ENCODE data around the gene PLEKHG4B.
"Not testable (repeated sequence)": the region's sequence is repeated elsewhere in the genome, so short reads cannot be mapped to it uniquely, and the experiment has no call there.

Gene PLEKHG4B

DNA sequence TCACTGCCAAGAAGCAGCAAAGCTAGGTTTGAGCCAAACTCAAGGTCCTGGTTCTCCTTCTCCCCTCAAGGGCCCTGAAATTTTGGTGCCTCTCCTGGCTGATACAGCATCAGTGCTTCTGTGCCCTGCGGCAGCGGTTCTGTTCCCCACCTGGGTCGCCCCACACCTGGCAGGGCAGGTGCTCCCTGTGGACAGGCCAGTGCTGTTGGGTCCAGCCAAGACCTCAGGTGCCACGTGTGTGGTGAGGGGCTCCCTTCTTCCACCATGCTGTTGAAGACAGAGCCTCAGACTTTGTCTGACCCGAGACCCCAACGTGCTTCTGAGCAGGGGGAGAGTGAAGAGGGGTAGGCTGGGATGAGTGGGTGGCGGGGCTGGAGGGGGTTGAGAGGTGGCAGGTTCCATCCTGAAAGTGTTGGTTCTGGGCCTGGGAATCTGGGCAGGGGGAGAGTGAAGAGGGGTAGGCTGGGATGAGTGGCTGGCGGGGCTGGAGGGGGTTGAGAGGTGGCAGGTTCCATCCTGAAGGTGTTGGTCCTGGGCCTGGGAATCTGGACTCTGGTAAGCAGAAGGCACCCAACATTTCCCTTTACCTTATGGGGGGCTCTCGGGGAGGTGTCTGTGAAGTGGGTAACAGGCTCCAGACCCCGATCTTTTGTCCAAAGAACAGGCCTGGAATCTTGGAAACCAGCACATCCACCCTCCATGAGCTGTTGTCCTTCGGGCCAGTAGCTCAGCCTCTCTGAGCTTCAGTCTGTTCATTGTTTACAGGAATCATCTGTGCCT is 2.3 kb downstream of the PLEKHG4B start:
- no peak for DNase-seq

DNA sequence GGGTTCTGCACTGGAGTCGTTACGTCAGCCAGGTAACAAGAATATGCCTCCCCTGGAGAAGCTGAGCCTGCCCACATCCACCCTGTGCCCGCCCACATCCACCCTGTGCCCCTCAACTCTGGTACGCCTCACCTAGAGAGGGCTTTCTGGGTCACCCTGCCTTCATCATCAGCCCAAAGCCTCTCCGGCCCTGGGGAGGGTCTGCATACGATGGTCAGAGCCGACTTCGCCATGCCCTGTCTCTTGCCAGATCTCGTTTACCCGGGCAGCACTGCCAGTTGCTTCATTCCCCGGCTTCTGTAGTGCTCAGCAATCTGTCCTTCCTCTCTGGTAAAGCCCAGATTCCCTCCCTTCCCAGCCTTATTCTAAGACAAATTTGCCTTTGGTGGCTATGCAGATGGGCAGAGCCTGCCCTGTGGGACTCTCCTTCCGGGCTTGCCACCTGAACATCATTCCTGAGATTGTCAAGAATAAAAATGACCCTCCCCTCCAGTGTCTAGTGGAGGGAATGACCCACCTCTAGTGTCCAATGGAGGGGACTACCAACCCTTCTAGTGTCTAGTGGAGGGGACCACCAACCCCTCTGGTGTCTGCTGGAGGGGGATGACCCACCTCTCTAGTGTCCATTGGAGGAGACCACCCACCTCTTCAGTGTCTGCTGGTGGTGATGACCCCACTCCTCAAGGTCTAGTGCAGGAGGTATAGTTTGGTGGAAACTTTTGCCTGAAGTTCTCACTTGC is 3.4 kb downstream of the PLEKHG4B start:
- DNase-seq: no peak

DNA sequence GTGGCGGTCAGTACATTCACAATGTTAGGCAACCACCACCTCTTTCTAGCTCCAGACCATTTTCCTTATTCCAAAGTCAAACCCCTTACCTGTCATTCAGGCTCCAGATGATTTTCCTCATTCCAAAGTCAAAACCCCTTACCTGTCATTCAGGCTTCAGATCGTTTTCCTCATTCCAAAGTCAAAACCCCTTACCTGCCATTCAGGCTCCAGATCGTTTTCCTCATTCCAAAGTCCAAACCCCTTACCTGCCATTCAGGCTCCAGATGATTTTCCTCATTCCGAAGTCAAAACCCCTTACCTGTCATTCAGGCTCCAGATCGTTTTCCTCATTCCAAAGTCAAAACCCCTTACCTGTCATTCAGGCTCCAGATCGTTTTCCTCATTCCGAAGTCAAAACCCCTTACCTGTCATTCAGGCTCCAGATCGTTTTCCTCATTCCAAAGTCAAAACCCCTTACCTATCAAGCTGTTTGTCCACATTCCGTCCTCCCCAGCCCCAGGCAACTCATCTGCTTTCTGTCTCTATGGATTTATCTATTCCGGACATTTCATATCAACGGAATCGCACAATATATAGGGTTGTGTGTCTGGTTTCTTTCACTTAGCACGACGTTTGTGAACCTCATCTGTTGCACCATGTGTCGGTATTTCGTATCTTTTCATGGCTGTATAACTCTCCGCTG is 5.2 kb downstream of the PLEKHG4B start:
- DNase-seq: no peak

GRCh38 chr5:99815-100214 is 7.8 kb downstream of the PLEKHG4B start:
- no peak for DNase-seq

DNA sequence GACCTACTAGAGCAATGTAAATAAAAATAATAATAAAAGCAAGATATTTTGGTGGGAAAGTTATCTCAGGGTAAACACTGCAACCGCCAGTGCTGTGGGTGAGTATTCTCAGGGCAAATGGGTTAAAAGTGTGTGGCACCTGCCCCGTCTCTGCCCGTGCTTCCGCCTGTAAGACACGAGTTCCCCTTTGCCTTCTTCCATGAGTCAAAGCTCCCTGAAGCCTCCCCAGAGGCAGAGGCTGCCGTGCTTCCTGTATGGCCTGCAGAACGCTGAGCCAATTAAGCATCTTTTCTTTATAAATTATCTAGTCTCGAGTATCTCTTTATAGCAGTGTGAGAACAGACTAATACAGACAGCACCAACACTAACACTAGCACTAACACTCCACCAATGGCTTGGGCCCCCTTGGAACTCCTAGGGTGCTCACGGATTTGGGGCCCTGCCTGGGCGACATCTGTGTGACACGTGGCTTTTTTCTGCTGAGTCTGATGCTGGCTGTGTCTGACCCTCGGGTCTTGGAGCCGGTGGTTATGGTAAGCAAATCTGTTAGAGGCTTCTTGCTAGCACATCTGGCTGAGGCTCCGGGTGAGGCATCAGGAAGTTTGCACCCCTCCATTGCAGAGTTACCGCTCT is 10.6 kb downstream of the PLEKHG4B start:
- no peak for DNase-seq

GRCh38 chr5:104106-104505 is 12.1 kb downstream of the PLEKHG4B start:
- DNase-seq: not testable (repeated sequence)

GRCh38 chr5:104778-105296 is 12.9 kb downstream of the PLEKHG4B start:
- no peak for DNase-seq

DNA sequence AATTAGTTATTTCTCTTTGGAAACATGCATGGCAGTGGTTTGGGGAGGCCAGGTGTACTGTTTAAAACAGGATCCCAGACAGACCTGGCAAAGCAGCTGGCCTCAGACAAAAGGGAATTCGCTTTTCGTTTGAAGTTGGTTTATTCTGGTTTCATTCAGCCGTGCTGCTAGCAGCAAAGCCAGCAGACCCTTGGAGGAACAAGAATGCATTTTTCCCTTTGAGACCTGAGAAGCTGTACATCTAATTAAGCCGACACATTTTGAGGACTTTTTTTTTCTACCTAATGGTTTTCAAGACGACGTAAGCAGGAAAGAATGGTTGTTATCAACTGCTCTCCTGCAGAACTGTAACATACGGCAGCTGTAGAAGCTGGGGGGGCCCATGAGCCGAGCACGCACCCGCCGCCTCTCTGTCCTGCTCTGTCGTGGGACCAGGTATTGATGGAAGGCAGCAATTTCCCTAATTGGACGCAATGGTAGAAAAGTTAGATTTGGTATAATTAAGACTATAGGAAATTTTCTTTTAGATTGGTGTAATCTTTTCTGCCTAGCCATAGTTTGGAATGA is 13.6 kb downstream of the PLEKHG4B start:
- no peak for DNase-seq

DNA sequence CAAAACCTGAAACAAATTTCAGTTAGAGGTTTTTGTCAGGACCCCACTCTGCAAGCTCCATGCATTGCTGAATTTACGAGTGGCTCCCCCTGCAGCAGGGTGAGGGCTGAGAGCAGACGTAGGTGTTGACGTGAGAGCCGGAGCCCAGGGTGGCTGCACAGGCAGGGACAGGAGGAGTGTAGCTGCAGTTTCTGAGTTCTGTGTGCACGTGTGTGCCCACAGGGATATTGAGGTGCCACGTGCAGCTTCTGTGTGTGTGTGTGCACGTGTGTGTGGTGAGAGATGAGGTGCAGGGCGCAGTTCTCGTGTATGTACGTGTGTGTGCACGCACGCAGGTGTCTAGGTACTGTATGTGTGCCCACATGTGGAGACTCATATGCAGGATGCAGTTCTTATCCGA is 14.6 kb downstream of the PLEKHG4B start:
- no peak for DNase-seq

DNA sequence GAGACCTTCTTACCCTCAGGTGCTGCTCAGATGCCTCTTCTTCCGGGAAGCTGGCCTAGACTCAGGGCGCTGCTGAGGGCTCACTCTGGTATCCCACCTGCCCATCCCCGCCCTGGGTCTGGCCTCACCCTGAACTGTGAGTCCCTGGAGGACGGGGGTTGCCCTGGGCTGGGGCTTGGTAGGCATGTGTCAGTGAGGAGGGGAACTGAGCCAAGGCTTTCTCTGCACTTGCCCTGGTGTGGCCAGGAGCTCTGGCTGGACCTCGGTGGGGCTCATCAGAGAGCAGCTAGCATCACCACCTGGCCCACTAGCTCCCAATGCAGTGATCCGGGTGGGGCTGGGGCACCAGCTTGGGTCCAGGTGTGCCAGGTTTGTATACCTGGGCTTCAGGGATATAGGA is 15.6 kb downstream of the PLEKHG4B start:
- no peak for DNase-seq

- no peak for DNase-seq
Observed at GRCh38 chr5:109826-110225, 17.9 kb downstream of the PLEKHG4B start.

- DNase-seq: no peak
Observed at GRCh38 chr5:110270-110888, 18.4 kb downstream of the PLEKHG4B start.

GRCh38 chr5:111171-111570 is 19.2 kb downstream of the PLEKHG4B start:
- DNase-seq: no peak

GRCh38 chr5:119486-120097 is 27.6 kb downstream of the PLEKHG4B start:
- no peak for DNase-seq

DNA sequence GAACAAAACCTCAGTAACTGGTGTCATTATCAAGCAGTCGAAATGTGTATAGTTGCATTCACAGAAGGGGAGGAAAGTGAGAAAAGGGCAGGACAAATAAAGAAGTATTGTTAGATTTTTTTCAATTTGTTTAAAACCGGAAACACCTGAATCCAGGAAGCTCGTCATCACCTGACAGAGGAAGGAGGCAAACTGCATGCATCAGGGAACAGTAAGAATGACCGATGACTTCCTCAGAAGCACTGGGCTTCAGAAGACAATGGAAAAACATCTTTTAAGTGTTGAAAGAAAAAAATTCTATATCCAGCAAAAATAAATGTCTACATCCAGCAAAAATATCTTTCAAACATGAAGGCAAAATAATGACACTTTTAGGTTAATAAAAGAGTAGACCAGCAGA is 29.5 kb downstream of the PLEKHG4B start:
- no peak for DNase-seq

DNA sequence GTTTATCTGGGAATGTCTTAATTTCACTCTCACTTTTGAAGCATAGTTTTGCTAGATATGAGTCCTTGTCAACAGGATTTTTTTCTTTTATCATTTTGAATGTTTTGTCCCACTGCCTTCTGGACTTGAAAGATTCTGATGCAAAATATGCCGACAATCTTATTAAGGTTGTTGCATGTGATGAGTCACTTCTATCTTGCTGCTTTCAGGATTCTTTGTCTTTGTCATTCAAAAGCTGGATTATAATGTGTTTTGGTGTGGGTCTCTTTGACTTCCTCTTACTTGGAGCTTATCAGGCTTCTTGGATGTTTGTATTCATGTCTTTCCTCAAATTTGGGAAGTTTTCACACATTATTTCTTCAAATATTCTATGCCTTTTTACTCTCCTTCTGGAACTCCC is 33.8 kb downstream of the PLEKHG4B start:
- DNase-seq: no peak

DNA sequence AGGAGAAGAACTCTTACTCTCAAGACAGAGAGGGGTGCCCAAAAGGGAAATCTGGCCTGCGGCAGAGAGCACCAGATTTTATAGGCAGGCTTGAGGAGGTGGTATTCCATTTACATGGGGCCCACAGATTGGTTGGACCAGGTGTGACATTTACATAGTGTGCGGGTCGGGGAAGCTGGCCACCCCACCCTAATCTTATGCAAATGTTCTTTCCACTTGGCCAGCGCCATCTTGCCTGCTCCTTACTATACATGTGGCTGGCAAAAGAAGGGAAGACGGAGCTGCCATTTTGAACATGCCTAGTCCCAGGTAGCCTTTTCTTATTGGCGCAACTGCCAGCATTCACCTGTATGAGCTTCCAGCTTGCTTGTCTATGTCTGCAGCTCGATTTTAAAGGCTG is 34.8 kb downstream of the PLEKHG4B start:
- DNase-seq: no peak

DNA sequence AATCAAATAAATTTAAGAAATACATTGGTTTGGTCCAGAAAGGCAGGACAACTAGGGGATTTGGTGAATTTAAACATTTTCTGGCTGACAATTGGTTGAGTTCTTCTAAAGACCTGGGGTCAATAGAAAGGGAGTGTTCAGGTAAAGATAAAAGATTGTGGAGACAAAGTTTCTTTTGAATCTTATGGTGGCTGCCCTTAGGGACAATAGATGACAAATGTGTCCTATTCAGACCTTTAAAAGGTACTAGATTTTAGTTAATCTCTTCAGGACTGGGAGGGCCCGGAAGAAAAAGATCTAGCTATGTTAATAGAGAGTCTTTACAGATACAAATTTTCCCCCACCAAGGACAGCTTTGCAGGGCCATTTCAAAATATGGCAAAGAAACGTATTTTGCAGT is 35.9 kb downstream of the PLEKHG4B start:
- DNase-seq: no peak

- no peak for DNase-seq
Observed at GRCh38 chr5:128446-128845, 36.5 kb downstream of the PLEKHG4B start.

GRCh38 chr5:129148-129547 is 37.2 kb downstream of the PLEKHG4B start:
- DNase-seq: no peak

DNA sequence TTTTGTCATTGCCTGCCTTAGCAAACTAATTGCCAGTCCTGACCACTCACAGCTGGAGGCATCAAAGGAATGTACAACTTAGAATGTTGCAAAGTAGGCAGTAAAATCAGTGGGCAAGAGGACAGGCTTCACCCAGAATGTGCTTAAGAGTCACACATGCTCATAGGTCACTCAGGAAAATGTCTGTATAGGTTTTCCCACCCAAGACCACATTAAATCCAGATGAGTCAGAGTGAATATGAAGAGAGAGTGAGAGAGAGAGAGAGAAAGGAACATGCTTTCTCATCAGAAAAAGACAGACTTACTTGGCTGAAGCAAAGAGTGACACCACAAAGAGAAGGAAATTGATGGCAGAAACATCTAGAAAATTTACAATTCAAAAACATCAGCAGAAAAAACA is 37.9 kb downstream of the PLEKHG4B start:
- no peak for DNase-seq

- no peak for DNase-seq
Observed at GRCh38 chr5:130601-131131, 38.7 kb downstream of the PLEKHG4B start.
